CD4-positive, alpha-beta T cell (primary cell): ENCODE results near the gene MAN2A1. TPM values are rescaled to one million over a fixed set of nuclear protein-coding genes. Genes with fewer than 3 reads are reported as not detected.

Experiments
- ATAC-seq: fragments of 200-7000 bp; cut with Tn5 transposase; one replicate; pipeline ENCODE4 v1.10.0; 2022; ENCODE audit warnings: mild to moderate bottlenecking; ENCODE audit not compliant: poor library complexity
- CTCF ChIA-PET: fragments of 350-600 bp; sonication (Branson Sonifier 250); formaldehyde crosslinking; loops from one replicate; lab custom pipeline; 2021; ENCODE audit warnings: antibody characterized with exemption, inconsistent platforms; lab: Charles Lee
- POLR2A ChIA-PET: fragments of 350-600 bp; sonication (Branson Sonifier 250); formaldehyde crosslinking; loops from one replicate; lab custom pipeline; 2021; ENCODE audit warnings: antibody characterized with exemption, inconsistent platforms; lab: Charles Lee
- DNase-seq, 14 experiments: peaks; one replicate each; pipeline ENCODE4 v3.0.0-alpha.2; 2013 to 2020; ENCODE audit warnings: mixed read lengths in 2 of 14
- H3K27ac ChIP-seq, 2 donors: one replicate each; pipeline versions ENCODE4 v1.5.1 to v1.7.0; 2013; ENCODE audit warnings: low read length in 2 of 2, low read depth in 1 of 2, mild to moderate bottlenecking in 1 of 2
- H3K27me3 ChIP-seq, 2 experiments: 1 replicate in 1 of 2; 2 replicates in 1 of 2; pipeline versions ENCODE4 v1.6.1 to v1.7.0; 2013; ENCODE audit warnings: low read length in 2 of 2, control low read depth in 1 of 2, mild to moderate bottlenecking in 1 of 2, moderate library complexity in 1 of 2; ENCODE audit not compliant: insufficient read depth in 2 of 2, control insufficient read depth in 1 of 2
- H3K36me3 ChIP-seq: one replicate; pipeline ENCODE4 v1.6.1; 2013; ENCODE audit warnings: low read length, control low read depth; ENCODE audit not compliant: insufficient read depth
- H3K4me1 ChIP-seq: one replicate; pipeline ENCODE4 v1.6.1; 2013; ENCODE audit warnings: low read length, control low read depth; ENCODE audit not compliant: insufficient read depth
- H3K4me3 ChIP-seq: one replicate; pipeline ENCODE4 v1.5.1; 2013; ENCODE audit warnings: mild to moderate bottlenecking, low read length, moderate library complexity
- H3K9me3 ChIP-seq, 2 experiments: 1 replicate in 1 of 2; 2 replicates in 1 of 2; pipeline versions ENCODE4 v1.6.1 to v1.7.0; 2013; ENCODE audit warnings: low read length in 2 of 2, mild to moderate bottlenecking in 2 of 2, control low read depth in 1 of 2, moderate library complexity in 1 of 2; ENCODE audit not compliant: control insufficient read depth in 1 of 2, insufficient read depth in 1 of 2
- H3K27ac Mint-ChIP-seq: one replicate; pipeline ENCODE4 v1.8.0; 2020; ENCODE audit warnings: mixed read lengths
- H3K27me3 Mint-ChIP-seq: one replicate; pipeline ENCODE4 v1.8.0; 2021; ENCODE audit warnings: mixed read lengths
- H3K36me3 Mint-ChIP-seq: one replicate; pipeline ENCODE4 v1.8.0; 2021; ENCODE audit warnings: low read depth, mixed read lengths
- H3K4me1 Mint-ChIP-seq: one replicate; pipeline ENCODE4 v1.8.0; 2021; ENCODE audit warnings: low read depth, mixed read lengths
- H3K4me3 Mint-ChIP-seq: one replicate; pipeline ENCODE4 v1.8.0; 2020; ENCODE audit warnings: mild to moderate bottlenecking, mixed read lengths
- H3K9me3 Mint-ChIP-seq: one replicate; pipeline ENCODE4 v1.8.0; 2020; ENCODE audit warnings: mixed read lengths
- intact Hi-C, 2 experiments: fragments of 100-400 bp; cut with DNase I in 1 of 2; cut with micrococcal nuclease in 1 of 2; formaldehyde crosslinking; loops; one replicate each; pipeline versions ENCODE4 v1.15.1 to v1.9.0; 2023 to 2025; cut with DNase I, micrococcal nuclease
- total RNA-seq, 174 experiments: library from RNA in 2 of 174; stranded (reverse) in 2 of 174; gene quantifications; one replicate each; pipeline ENCODE4 v1.2.3 and lab custom pipeline; 2021 to 2026
- TF ChIP-seq, protein P1 (sequence below): fragments of 200-600 bp; IDR thresholded peaks from one replicate; pipeline ENCODE4 v1.8.0; 2022; ENCODE audit warnings: antibody characterized with exemption, mild to moderate bottlenecking

The MAN2A1 gene
- total RNA-seq, 2 experiments from 2014 or later = 50.6 to 52.7 TPM

DNA sequence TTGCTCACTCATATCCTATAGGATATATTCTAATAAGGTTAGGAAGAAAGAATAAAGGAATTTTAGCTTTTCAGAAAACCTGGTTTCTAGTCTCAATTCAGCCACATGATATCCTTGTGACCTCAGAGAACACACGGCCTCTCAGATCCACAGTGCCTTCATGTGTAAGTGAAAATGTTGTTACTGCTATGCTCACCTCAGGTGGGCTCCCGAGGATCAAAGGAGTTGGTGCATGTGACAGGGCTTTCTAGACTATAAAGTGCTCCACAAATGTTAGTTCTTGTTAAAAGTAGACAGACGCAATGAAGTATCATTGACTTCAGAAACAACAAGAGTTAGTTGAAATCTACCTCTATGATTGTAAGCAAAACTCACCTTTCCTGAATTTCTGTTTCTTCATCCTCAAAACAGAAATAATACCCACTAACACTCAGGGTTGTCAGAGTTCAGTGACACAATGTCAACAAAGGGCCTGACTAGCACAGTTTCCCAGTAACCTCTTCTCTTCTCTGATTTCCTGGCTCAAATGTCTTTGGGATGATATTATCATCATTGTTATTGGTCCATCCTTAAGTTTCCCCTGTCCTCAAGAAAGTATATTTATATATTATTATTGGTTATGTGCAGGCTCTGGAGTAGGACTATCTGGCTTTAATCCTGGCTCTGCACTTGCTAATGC, 36.0 kb upstream of the MAN2A1 start:
- Histone ChIP-seq H3K9me3 (no peaks in the 10 kb centered on the region), H3K4me1 (peaks cover 7% of the 10 kb centered on the region), H3K27me3 (no peaks in the 10 kb centered on the region), H3K36me3 (no peaks in the 10 kb centered on the region), H3K27ac (no peak overlapping the region), H3K4me3 (no peak overlapping the region)
- Mint-ChIP-seq H3K36me3 (no peaks in the 10 kb centered on the region), H3K4me1 (peaks cover 20% of the 10 kb centered on the region), H3K4me3 (no peak overlapping the region), H3K27ac (no peak overlapping the region), H3K9me3 (no peaks in the 10 kb centered on the region), H3K27me3 (peaks cover 14% of the 10 kb centered on the region)
- CTCF ChIA-PET = no interaction called here
- intact Hi-C loops = no loop called here
- ATAC-seq (no peak), DNase-seq (no peak)
- POLR2A ChIA-PET = no interaction called here
- TF ChIP-seq, protein P1, sequence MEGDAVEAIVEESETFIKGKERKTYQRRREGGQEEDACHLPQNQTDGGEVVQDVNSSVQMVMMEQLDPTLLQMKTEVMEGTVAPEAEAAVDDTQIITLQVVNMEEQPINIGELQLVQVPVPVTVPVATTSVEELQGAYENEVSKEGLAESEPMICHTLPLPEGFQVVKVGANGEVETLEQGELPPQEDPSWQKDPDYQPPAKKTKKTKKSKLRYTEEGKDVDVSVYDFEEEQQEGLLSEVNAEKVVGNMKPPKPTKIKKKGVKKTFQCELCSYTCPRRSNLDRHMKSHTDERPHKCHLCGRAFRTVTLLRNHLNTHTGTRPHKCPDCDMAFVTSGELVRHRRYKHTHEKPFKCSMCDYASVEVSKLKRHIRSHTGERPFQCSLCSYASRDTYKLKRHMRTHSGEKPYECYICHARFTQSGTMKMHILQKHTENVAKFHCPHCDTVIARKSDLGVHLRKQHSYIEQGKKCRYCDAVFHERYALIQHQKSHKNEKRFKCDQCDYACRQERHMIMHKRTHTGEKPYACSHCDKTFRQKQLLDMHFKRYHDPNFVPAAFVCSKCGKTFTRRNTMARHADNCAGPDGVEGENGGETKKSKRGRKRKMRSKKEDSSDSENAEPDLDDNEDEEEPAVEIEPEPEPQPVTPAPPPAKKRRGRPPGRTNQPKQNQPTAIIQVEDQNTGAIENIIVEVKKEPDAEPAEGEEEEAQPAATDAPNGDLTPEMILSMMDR = no peak

DNA sequence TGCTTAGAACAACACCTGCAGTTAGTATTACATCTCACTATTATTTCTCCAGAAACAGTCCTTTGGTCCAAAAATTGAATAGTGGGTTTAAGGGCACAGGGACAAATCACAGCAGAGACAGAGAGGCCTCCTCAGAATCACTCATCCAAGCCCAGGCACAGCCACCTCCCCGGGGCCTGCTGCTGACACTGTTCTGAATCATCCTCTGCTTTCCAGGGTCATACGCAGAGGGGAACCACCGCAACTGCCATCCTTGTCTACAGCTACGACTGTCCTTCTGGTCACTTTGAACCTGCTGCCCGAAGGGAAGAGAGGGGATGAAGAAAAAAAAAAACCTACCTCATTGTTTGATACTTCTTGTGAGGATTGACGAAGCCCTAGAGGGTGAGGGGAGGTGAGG, 35.3 kb upstream of the MAN2A1 start:
- DNase-seq (peak in 2 of 14 experiments; percentile 45 to 61), ATAC-seq (no peak)
- Histone ChIP-seq H3K27me3 (no peaks in the 10 kb centered on the region), H3K36me3 (no peaks in the 10 kb centered on the region), H3K4me3 (no peak overlapping the region), H3K27ac (no peak overlapping the region), H3K9me3 (no peaks in the 10 kb centered on the region), H3K4me1 (peaks cover 7% of the 10 kb centered on the region)
- POLR2A ChIA-PET = no interaction called here
- CTCF ChIA-PET = no interaction called here
- H3K4me3 Mint-ChIP-seq = no peak overlapping the region
- no peaks in the 10 kb centered on the region for H3K9me3 Mint-ChIP-seq
- no peak overlapping the region for H3K27ac Mint-ChIP-seq
- H3K27me3 Mint-ChIP-seq = peaks cover 19% of the 10 kb centered on the region
- H3K36me3 Mint-ChIP-seq = no peaks in the 10 kb centered on the region
- intact Hi-C loops = no loop called here
- TF ChIP-seq, protein P1 = no peak
- peaks cover 20% of the 10 kb centered on the region for H3K4me1 Mint-ChIP-seq

DNA sequence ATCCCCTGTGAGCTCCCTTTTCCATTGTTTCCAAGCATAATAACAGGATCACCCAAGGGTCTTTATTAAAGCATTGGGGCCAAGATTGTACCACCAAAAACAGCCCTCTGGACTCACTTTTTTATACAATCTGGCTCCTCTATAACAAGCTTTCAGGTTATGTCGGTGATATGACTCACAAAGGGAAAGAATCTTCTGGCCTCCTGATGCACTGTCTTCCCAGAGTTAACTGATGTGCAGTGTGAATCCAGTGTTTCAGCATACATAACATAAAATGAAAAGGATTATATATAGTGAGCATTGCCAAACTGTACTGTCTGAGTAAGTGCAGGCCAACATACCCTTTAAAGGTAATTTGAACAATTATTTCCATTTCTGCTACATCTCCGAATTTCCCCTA, 33.9 kb upstream of the MAN2A1 start:
- Histone ChIP-seq H3K4me1 (peaks cover 7% of the 10 kb centered on the region), H3K27me3 (no peaks in the 10 kb centered on the region), H3K9me3 (no peaks in the 10 kb centered on the region), H3K36me3 (no peaks in the 10 kb centered on the region), H3K27ac (no peak overlapping the region), H3K4me3 (no peak overlapping the region)
- POLR2A ChIA-PET = interaction anchor here (1.9 kb wide), 1 partner anchor 33 kb away, joined by 10 read pairs; the partner anchor contains the start of gene MAN2A1
- intact Hi-C loops = no loop called here
- DNase-seq (peak in 2 of 14 experiments; percentile 8 to 13), ATAC-seq (no peak)
- Mint-ChIP-seq H3K9me3 (no peaks in the 10 kb centered on the region), H3K36me3 (no peaks in the 10 kb centered on the region), H3K4me1 (peaks cover 20% of the 10 kb centered on the region), H3K27me3 (peaks cover 26% of the 10 kb centered on the region), H3K27ac (no peak overlapping the region), H3K4me3 (no peak overlapping the region)
- CTCF ChIA-PET = no interaction called here
- TF ChIP-seq, protein P1 = no peak
